Hematopoietic multipotent progenitor cell treated with erythropoietin and hydrocortisone succinate and interleukin-3 and kit ligand, for 6 days (in vitro differentiated cells): Measurements from ENCODE around the gene SPATA12.
A peak's percentile ranks its signal among the peaks of the same experiment; 100 is the strongest.
"Not testable (repeated sequence)": the region's sequence is repeated elsewhere in the genome, so short reads cannot be mapped to it uniquely, and the experiment has no call there.

ENCODE experiments used
- DNase-seq: peaks from one replicate; pipeline ENCODE4 v3.0.0-alpha.2; 2015

The SPATA12 gene

GRCh38 chr3:57053122-57053521, 7.3 kb upstream of the SPATA12 start:
- DNase-seq, result no peak

- peak; percentile 28 for DNase-seq
Observed at GRCh38 chr3:57057351-57057750, 3.1 kb upstream of the SPATA12 start.

- peak; percentile 76 for DNase-seq
Observed at GRCh38 chr3:57059411-57059810, 1.1 kb upstream of the SPATA12 start.

- no peak for DNase-seq
Observed at GRCh38 chr3:57061556-57061955, 1.1 kb downstream of the SPATA12 start.

GRCh38 chr3:57062101-57062631, 1.7 kb downstream of the SPATA12 start:
- no peak for DNase-seq

GRCh38 chr3:57063032-57063431, 2.6 kb downstream of the SPATA12 start:
- peak; percentile 21 for DNase-seq

GRCh38 chr3:57064001-57064400, 3.5 kb downstream of the SPATA12 start:
- DNase-seq, result no peak

GRCh38 chr3:57064572-57064971, 4.1 kb downstream of the SPATA12 start:
- DNase-seq, result no peak

- no peak for DNase-seq
Observed at GRCh38 chr3:57065588-57065987, 5.1 kb downstream of the SPATA12 start.

- no peak for DNase-seq
Observed at GRCh38 chr3:57066471-57066870, 6.0 kb downstream of the SPATA12 start.

- peak; percentile 79 for DNase-seq
Observed at GRCh38 chr3:57068437-57069089, 8.1 kb downstream of the SPATA12 start.

GRCh38 chr3:57069503-57069902, 9.0 kb downstream of the SPATA12 start:
- no peak for DNase-seq

GRCh38 chr3:57073628-57074027, 13.2 kb downstream of the SPATA12 start:
- no peak for DNase-seq

GRCh38 chr3:57074135-57074534, 13.7 kb downstream of the SPATA12 start:
- no peak for DNase-seq

- no peak for DNase-seq
Observed at GRCh38 chr3:57076422-57076951, 16.0 kb downstream of the SPATA12 start.

- peak; percentile 36 for DNase-seq
Observed at GRCh38 chr3:57077630-57078343, 17.3 kb downstream of the SPATA12 start.

- DNase-seq, result peak; percentile 66
Observed at GRCh38 chr3:57078344-57078634, 17.8 kb downstream of the SPATA12 start.

GRCh38 chr3:57078635-57079473, 18.4 kb downstream of the SPATA12 start:
- peak; percentile 36 for DNase-seq

- no peak for DNase-seq
Observed at GRCh38 chr3:57079474-57079831, 19.0 kb downstream of the SPATA12 start.

GRCh38 chr3:57080171-57080570, 19.7 kb downstream of the SPATA12 start:
- DNase-seq, result no peak

- DNase-seq, result no peak
Observed at GRCh38 chr3:57081173-57081572, 20.7 kb downstream of the SPATA12 start.

- DNase-seq, result no peak
Observed at GRCh38 chr3:57082481-57082880, 22.0 kb downstream of the SPATA12 start.

- not testable (repeated sequence) for DNase-seq
Observed at GRCh38 chr3:57083266-57083995, 23.0 kb downstream of the SPATA12 start.
